ENCODE measurements around the gene PSAP. TPM values are rescaled to one million over a fixed set of nuclear protein-coding genes. Genes with fewer than 3 reads are reported as not detected.

PSAP gene
- total and polyA plus RNA-seq, 4 experiments from 2014 or later: 248 to 611 (median 324) TPM

DNA sequence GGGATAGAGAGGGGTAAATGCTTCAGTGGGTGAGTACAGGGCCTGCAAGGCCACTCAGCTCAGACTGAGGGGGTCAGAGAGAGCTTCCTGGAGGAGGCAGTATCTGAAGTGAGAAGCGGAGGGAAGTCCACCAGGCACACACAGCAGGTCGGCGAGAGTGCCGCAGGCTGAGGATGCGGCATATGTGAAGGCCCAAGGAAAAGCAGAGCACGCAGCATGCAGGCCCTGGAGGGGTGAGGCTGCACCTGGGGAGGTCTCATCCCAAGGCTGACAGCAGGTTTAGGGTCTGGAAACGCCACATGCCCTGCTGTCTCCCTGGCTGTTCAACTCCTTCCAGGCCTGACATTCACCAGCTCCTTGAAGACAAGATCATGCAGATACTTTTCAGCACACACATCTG, 40.4 kb upstream of the PSAP start:
- H3K9me3 Mint-ChIP-seq: no peaks in the 10 kb centered on the region
- peaks cover 2 to 12% (median 11%) of the 10 kb centered on the region in 4 donors for H3K4me1 Mint-ChIP-seq
- DNase-seq: no peak
- H3K36me3 Mint-ChIP-seq: no peaks in the 10 kb centered on the region
- Histone ChIP-seq H3K9me3 (ENCODE audit: control insufficient read depth in 1 of 2, low read length in 2 of 2) (no peaks in the 10 kb centered on the region), H3K27ac (ENCODE audit: low read depth, low read length) (no peak overlapping the region), H3K4me3 (ENCODE audit: low read length in 2 of 2) (no peak overlapping the region), H3K27me3 (ENCODE audit: insufficient read depth, low read length) (no peaks in the 10 kb centered on the region), H3K4me1 (ENCODE audit: insufficient read depth, low read length) (peaks cover 9% of the 10 kb centered on the region), H3K36me3 (ENCODE audit: insufficient read depth, low read length) (no peaks in the 10 kb centered on the region)
- peak overlapping the region in 1 of 7 donors; percentile 60 for H3K27ac Mint-ChIP-seq
- no peak overlapping the region for H3K4me3 Mint-ChIP-seq
- POLR2A ChIA-PET (ENCODE audit: partially characterized antibody): no interaction called here
- peaks cover 1 to 7% of the 10 kb centered on the region in 2 donors for H3K27me3 Mint-ChIP-seq
- intact Hi-C loops (cut with micrococcal nuclease): no loop called here
- CTCF ChIA-PET (ENCODE audit: partially characterized antibody): no interaction called here

DNA sequence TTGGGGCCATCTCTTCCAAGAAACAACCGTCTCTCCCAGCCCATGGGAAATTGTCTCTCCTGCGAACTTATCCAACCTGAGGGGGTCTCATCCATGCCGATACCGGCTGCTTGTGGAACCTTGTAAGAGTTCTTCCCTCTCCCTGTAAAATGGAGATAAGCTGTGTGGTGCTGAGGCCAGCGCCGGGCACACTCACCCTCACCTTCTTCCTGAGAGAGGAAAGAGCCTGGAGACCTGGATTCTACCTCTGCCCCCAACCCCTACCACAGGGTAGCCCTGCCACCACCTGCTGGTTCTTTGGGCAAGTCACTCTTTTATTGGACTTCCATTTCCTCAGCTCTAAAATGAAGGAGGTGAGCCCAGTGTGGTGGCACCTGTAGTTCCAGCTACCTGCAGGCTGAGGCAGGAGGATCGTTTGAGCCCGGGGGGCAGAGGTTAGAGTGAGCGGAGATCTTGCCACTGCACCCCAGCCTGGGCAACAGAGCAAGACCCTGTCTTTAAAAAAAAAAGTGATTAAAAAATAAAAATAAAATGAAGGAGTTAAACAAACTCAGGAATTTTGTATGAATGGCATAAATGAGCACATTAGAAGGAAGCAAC, 38.4 kb upstream of the PSAP start:
- no peaks in the 10 kb centered on the region for H3K9me3 ChIP-seq (ENCODE audit: control insufficient read depth in 1 of 2, low read length in 2 of 2)
- ChIA-PET POLR2A (ENCODE audit: partially characterized antibody) (no interaction called here), CTCF (ENCODE audit: partially characterized antibody) (no interaction called here)
- H3K27ac ChIP-seq (ENCODE audit: low read depth, low read length): no peak overlapping the region
- peaks cover 9% of the 10 kb centered on the region for H3K4me1 ChIP-seq (ENCODE audit: insufficient read depth, low read length)
- H3K36me3 Mint-ChIP-seq: no peaks in the 10 kb centered on the region
- no peak overlapping the region for H3K27ac Mint-ChIP-seq
- no peak for DNase-seq
- intact Hi-C loops (cut with micrococcal nuclease): no loop called here
- H3K4me3 ChIP-seq (ENCODE audit: low read length in 2 of 2): peak overlapping the region in 1 of 2 donors; percentile 10
- H3K4me3 Mint-ChIP-seq: peak overlapping the region; percentile 71 to 91 (median 82)
- H3K27me3 Mint-ChIP-seq: peaks cover 0 to 7% of the 10 kb centered on the region in 2 donors
- no peaks in the 10 kb centered on the region for H3K9me3 Mint-ChIP-seq
- H3K27me3 ChIP-seq (ENCODE audit: insufficient read depth, low read length): no peaks in the 10 kb centered on the region
- peaks cover 2 to 12% (median 11%) of the 10 kb centered on the region in 4 donors for H3K4me1 Mint-ChIP-seq
- H3K36me3 ChIP-seq (ENCODE audit: insufficient read depth, low read length): no peaks in the 10 kb centered on the region

DNA sequence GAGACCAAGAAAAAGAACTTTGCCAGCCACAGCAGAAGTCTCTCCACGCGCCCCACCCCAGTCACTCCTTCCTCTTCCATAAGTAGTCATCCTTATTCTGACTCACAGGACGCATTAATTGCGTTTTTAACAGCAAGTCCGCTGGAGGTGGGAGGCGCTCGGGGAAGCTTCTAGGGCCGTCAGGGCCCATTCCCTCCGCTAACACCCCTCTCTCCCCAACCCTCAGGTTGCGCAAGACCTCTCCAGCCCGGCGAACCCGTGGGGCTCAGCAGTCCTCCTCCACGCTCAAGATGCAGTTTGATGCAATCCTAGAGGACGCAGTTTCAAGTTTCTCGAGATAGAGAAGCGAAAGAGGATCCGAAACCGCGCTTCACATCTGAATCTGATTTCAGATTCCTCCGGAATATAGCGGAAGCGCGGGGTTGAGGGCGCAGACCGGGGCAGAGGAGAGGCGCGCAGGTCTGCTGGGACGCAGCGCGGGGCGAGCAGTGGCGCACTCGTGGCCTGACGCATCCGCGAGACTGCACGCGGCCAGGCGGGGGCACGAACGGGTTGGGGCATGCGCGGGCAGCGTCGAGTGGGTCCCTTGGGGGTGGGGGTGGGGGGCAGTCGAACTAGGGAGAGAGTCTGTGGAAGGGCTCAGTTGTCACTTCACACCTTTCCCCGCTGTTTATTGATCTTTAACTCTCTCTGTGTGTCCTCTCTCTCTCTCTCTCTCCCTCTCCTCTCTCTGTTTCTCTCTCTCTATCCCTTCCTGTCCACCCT, 37.8 kb upstream of the PSAP start:
- Histone ChIP-seq H3K27me3 (ENCODE audit: insufficient read depth, low read length) (no peaks in the 10 kb centered on the region), H3K27ac (ENCODE audit: low read depth, low read length) (no peak overlapping the region), H3K36me3 (ENCODE audit: insufficient read depth, low read length) (no peaks in the 10 kb centered on the region), H3K9me3 (ENCODE audit: control insufficient read depth in 1 of 2, low read length in 2 of 2) (no peaks in the 10 kb centered on the region), H3K4me3 (ENCODE audit: low read length in 2 of 2) (peak overlapping the region; percentile 2 to 10), H3K4me1 (ENCODE audit: insufficient read depth, low read length) (peaks cover 9% of the 10 kb centered on the region)
- POLR2A ChIA-PET (ENCODE audit: partially characterized antibody): no interaction called here
- Mint-ChIP-seq H3K9me3 (no peaks in the 10 kb centered on the region), H3K4me1 (peaks cover 2 to 12% (median 11%) of the 10 kb centered on the region in 4 donors), H3K36me3 (no peaks in the 10 kb centered on the region), H3K27me3 (peaks cover 0 to 7% of the 10 kb centered on the region in 2 donors), H3K4me3 (peak overlapping the region; percentile 71 to 91 (median 82)), H3K27ac (peak overlapping the region in 3 of 7 donors; percentile 35 to 68 (median 59))
- intact Hi-C loops (cut with micrococcal nuclease): no loop called here
- peak in 4 of 5 donors; percentile 12 to 22 (median 17) for DNase-seq
- CTCF ChIA-PET (ENCODE audit: partially characterized antibody): no interaction called here

DNA sequence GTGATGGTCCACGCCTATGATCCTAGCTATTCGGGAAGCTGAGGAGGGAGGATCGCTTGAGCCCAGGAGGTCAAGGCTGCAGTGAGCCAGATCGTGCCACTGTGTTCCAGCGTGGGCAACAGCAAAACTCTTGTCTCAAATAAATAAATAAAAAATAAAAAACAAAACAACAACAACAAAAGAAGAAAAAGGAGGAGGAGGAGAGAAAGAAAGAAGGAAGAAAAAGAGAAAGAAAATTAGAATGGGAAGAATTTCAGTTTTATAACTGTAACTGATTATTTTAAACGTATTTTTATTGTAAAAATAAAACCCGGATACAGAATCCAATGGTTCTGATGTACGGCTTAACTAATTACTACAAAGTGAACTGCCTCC, 37.2 kb upstream of the PSAP start:
- Histone ChIP-seq H3K36me3 (ENCODE audit: insufficient read depth, low read length) (no peaks in the 10 kb centered on the region), H3K4me3 (ENCODE audit: low read length in 2 of 2) (peak overlapping the region in 1 of 2 donors; percentile 2), H3K4me1 (ENCODE audit: insufficient read depth, low read length) (peaks cover 13% of the 10 kb centered on the region), H3K27me3 (ENCODE audit: insufficient read depth, low read length) (no peaks in the 10 kb centered on the region), H3K27ac (ENCODE audit: low read depth, low read length) (no peak overlapping the region), H3K9me3 (ENCODE audit: control insufficient read depth in 1 of 2, low read length in 2 of 2) (no peaks in the 10 kb centered on the region)
- Mint-ChIP-seq H3K4me3 (peak overlapping the region; percentile 57 to 91 (median 82)), H3K27me3 (peaks cover 0 to 7% of the 10 kb centered on the region in 2 donors), H3K4me1 (peaks cover 4 to 14% (median 12%) of the 10 kb centered on the region in 4 donors), H3K27ac (peak overlapping the region in 1 of 7 donors; percentile 35), H3K36me3 (no peaks in the 10 kb centered on the region), H3K9me3 (no peaks in the 10 kb centered on the region)
- CTCF ChIA-PET (ENCODE audit: partially characterized antibody): interaction anchor here (0.8 kb wide), 1 partner anchor 8 kb away, joined by 3 read pairs; no protein-coding TSS in a partner anchor
- DNase-seq: no peak
- POLR2A ChIA-PET (ENCODE audit: partially characterized antibody): no interaction called here
- intact Hi-C loops (cut with micrococcal nuclease): no loop called here

DNA sequence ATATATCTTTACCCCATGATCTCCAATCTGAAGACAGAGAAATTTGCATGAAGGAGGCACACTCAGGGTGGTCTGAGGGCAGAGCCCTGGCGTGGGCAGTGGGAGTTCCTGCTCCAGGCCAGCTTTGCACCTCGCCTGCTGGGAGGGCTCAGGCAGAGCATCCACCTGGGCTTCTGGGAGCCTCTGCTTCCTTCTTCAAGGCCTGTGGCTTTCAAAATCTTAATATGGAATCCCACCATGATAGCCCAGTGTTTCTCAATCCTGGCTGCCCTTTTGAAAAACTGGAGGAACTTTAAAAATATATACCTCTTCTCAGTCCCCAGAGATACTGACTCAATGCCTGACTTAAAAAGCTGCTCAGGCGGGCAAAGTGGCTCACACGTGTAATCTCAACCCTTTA, 36.7 kb upstream of the PSAP start:
- no peak for DNase-seq
- no peak overlapping the region for H3K4me3 ChIP-seq (ENCODE audit: low read length in 2 of 2)
- Mint-ChIP-seq H3K27ac (no peak overlapping the region), H3K9me3 (no peaks in the 10 kb centered on the region), H3K4me1 (peaks cover 4 to 17% (median 13%) of the 10 kb centered on the region in 4 donors), H3K27me3 (peaks cover 0 to 7% of the 10 kb centered on the region in 2 donors), H3K36me3 (no peaks in the 10 kb centered on the region), H3K4me3 (peak overlapping the region in 1 of 8 donors; percentile 27)
- intact Hi-C loops (cut with micrococcal nuclease): no loop called here
- no peaks in the 10 kb centered on the region for H3K36me3 ChIP-seq (ENCODE audit: insufficient read depth, low read length)
- ChIA-PET CTCF (ENCODE audit: partially characterized antibody) (interaction anchor here (0.8 kb wide), 1 partner anchor 9 kb away, joined by 3 read pairs; no protein-coding TSS in a partner anchor), POLR2A (ENCODE audit: partially characterized antibody) (no interaction called here)
- no peaks in the 10 kb centered on the region for H3K9me3 ChIP-seq (ENCODE audit: control insufficient read depth in 1 of 2, low read length in 2 of 2)
- H3K27ac ChIP-seq (ENCODE audit: low read depth, low read length): no peak overlapping the region
- H3K27me3 ChIP-seq (ENCODE audit: insufficient read depth, low read length): no peaks in the 10 kb centered on the region
- H3K4me1 ChIP-seq (ENCODE audit: insufficient read depth, low read length): peaks cover 17% of the 10 kb centered on the region

DNA sequence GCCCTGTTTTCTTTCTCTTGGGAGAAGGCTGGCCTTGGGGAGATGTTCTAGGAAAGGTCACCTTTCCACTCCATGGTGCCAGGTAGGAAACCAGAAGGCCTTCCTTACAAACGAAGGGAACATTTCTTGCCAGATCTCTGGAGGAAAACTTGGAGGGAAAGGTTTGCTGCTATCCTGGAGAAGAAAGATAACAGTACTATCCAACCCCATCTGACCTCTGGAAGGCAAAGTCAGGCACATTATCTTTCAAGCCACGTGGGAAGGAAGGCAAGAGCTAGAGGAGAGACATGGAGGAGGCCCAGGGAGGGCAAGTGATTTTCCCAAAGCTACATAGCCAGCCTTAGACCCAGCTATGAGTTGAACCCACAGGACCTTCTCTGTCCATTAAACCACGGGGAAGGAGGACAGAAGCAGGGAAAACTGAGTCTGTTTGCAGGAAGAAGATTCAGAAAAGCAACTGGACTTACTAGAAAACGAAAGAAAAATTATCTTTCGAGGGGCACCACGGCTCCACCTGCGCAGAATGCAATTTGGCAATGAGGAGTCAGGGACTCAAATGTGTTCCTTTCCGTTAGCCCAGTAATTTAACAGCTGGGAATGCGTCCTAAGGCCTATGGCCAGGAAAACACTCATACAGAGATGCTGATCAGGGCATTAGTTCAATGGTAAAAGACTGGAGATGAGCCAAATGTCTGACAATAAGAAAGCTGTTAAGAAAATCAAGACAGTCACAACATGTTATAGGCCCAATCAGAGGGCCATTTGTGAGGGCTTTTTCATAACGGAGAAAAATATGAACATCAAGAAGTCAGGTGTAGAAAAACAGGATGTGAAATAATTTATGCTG, 32.0 kb upstream of the PSAP start:
- H3K4me1 Mint-ChIP-seq: peaks cover 0 to 9% (median 3%) of the 10 kb centered on the region in 4 donors
- H3K36me3 Mint-ChIP-seq: no peaks in the 10 kb centered on the region
- POLR2A ChIA-PET (ENCODE audit: partially characterized antibody): no interaction called here
- H3K27ac ChIP-seq (ENCODE audit: low read depth, low read length): no peak overlapping the region
- H3K4me3 Mint-ChIP-seq: no peak overlapping the region
- no peaks in the 10 kb centered on the region for H3K9me3 ChIP-seq (ENCODE audit: control insufficient read depth in 1 of 2, low read length in 2 of 2)
- H3K36me3 ChIP-seq (ENCODE audit: insufficient read depth, low read length): no peaks in the 10 kb centered on the region
- DNase-seq: no peak
- H3K27ac Mint-ChIP-seq: peak overlapping the region in 1 of 7 donors; percentile 17
- peaks cover 0 to 1% of the 10 kb centered on the region in 2 donors for H3K27me3 Mint-ChIP-seq
- H3K4me3 ChIP-seq (ENCODE audit: low read length in 2 of 2): no peak overlapping the region
- H3K4me1 ChIP-seq (ENCODE audit: insufficient read depth, low read length): peaks cover 8% of the 10 kb centered on the region
- CTCF ChIA-PET (ENCODE audit: partially characterized antibody): interaction anchor here (0.5 to 1.9 kb wide), 3 partner anchors 12 to 14 kb away, joined by 3 to 11 read pairs (median 3); no protein-coding TSS in a partner anchor
- H3K9me3 Mint-ChIP-seq: no peaks in the 10 kb centered on the region
- intact Hi-C loops (cut with micrococcal nuclease): no loop called here
- no peaks in the 10 kb centered on the region for H3K27me3 ChIP-seq (ENCODE audit: insufficient read depth, low read length)
